NB4 (cell line): ENCODE measurements around the gene TTYH3.

ENCODE experiments used
- DNase-seq: peaks from one replicate; pipeline ENCODE4 v3.0.0; 2010; ENCODE audit warnings: low read depth
- H3K4me3 ChIP-seq: one replicate; pipeline ENCODE4 v1.5.1; 2011; ENCODE audit warnings: mild to moderate bottlenecking, low read depth, low read length, moderate library complexity
- MYC ChIP-seq: IDR thresholded peaks from 2 replicates; pipeline ENCODE4 v1.6.1; 2011; ENCODE audit warnings: low read depth, low read length
- POLR2A ChIP-seq: IDR thresholded peaks from 2 replicates; pipeline ENCODE4 v1.6.1; 2011; ENCODE audit warnings: mild to moderate bottlenecking; ENCODE audit not compliant: insufficient read length; ENCODE audit errors: extremely low read depth
- TF ChIP-seq, protein P1 (sequence below): IDR thresholded peaks from 2 replicates; pipeline ENCODE4 v1.6.1; 2011; ENCODE audit warnings: low read depth, low read length
- TF ChIP-seq, protein P2 (sequence below): IDR thresholded peaks from one replicate; pipeline ENCODE4 v1.5.1; 2012; ENCODE audit warnings: low read depth, low read length

TTYH3 gene

GRCh38 chr7:2633538-2634266, 1.9 kb downstream of the TTYH3 start:
- peak overlapping the region; percentile 70 for H3K4me3 ChIP-seq
- DNase-seq, result peak; percentile 95
- TF ChIP-seq, protein P1, sequence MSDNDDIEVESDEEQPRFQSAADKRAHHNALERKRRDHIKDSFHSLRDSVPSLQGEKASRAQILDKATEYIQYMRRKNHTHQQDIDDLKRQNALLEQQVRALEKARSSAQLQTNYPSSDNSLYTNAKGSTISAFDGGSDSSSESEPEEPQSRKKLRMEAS, result peak; percentile 74; the same call in 1 of the 2 replicates
- TF ChIP-seq POLR2A, result no peak
- peak; percentile 60 for TF ChIP-seq MYC
- TF ChIP-seq, protein P2, sequence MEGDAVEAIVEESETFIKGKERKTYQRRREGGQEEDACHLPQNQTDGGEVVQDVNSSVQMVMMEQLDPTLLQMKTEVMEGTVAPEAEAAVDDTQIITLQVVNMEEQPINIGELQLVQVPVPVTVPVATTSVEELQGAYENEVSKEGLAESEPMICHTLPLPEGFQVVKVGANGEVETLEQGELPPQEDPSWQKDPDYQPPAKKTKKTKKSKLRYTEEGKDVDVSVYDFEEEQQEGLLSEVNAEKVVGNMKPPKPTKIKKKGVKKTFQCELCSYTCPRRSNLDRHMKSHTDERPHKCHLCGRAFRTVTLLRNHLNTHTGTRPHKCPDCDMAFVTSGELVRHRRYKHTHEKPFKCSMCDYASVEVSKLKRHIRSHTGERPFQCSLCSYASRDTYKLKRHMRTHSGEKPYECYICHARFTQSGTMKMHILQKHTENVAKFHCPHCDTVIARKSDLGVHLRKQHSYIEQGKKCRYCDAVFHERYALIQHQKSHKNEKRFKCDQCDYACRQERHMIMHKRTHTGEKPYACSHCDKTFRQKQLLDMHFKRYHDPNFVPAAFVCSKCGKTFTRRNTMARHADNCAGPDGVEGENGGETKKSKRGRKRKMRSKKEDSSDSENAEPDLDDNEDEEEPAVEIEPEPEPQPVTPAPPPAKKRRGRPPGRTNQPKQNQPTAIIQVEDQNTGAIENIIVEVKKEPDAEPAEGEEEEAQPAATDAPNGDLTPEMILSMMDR, result no peak

- DNase-seq, result no peak
- H3K4me3 ChIP-seq, result peak overlapping the region; percentile 70
- TF ChIP-seq POLR2A (no peak), MYC (no peak)
- TF ChIP-seq, protein P2, result no peak
- TF ChIP-seq, protein P1, result no peak
These were observed 2.7 kb downstream of the TTYH3 start for GRCh38 chr7:2634267-2635145.

- TF ChIP-seq POLR2A, result no peak
- TF ChIP-seq MYC, result no peak
- no peak for DNase-seq
- no peak overlapping the region for H3K4me3 ChIP-seq
These were observed 3.4 kb downstream of the TTYH3 start for GRCh38 chr7:2635148-2635668.

DNA sequence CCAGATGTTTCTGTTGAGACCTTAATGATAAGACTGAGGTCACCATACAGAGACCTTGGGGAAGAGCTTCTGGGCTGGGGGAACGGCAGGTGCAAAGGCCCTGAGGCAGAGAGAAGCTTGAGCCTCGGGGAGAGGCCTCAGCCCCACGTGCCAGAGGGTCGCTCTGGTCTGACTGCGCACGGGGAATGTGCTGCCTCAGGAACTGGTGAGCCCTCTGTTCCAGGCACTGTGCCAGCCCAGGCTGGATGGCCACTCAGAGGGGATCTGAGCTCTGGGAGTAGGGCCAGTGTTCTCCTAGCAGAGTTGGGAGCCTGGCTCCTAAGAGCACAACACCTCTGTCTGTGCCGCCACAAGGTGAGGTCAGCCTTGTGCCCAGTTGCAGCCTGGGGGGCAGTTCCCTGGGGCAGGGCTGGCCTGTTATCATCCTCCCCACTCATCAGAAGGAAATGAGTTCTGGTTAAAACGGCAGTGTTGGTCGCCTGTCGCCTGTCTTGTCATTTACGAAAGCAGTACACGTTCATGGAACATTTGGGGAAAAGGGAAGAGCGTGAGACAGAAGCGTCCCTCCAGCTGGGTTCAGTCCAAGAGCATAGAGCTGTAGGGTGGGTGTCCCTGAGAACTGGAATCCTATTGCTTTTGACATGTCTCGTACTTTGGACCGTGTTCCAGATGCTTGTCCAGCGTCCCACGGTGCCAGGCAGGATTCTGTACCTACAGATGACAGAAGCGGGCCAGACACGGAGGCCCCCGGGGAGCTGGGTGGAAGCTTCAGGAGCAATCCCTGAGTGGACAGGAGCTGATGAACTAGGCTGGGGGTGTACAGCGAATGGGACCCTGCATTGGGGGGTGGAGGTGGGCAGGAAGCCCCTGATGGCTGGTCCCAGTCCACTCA, 4.3 kb downstream of the TTYH3 start:
- DNase-seq, result no peak
- no peak overlapping the region for H3K4me3 ChIP-seq
- TF ChIP-seq, protein P2, result no peak
- TF ChIP-seq, protein P1, result no peak
- TF ChIP-seq MYC, result no peak

DNA sequence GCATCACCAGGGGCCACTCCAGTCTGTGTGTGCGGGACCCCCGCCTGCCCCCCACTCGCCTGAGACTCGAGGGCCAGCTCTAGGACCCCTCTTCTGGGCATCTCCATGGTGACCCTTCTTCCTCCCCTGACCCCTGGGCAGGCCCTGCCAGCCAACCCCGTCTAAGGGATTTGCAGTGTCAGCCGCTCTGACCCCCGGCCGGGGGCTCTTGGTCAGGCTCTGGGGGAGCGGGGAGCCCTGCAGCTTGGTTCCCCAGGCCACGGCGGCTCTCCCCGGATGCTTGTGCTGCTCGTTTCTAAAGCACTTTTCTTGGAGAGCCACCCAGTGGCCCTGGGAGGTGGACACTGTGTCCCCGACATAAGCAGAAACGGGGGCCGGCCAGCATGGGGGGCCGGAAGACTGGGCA, 5.3 kb downstream of the TTYH3 start:
- TF ChIP-seq, protein P1, result no peak
- TF ChIP-seq MYC (no peak), POLR2A (no peak)
- TF ChIP-seq, protein P2, result no peak
- no peak for DNase-seq
- no peak overlapping the region for H3K4me3 ChIP-seq
